Retinal pigment epithelial cell (primary cell): Measurements from ENCODE around the gene BZW2.
A peak's percentile ranks its signal among the peaks of the same experiment; 100 is the strongest.

ENCODE experiments used
- DNase-seq: peaks from one replicate; pipeline ENCODE4 v3.0.0-alpha.2; 2010; ENCODE audit warnings: low read depth
- H3K4me3 ChIP-seq: 2 replicates; pipeline ENCODE4 v1.5.1; 2011; ENCODE audit warnings: mild to moderate bottlenecking, low read length, control low read depth, moderate library complexity
- CTCF ChIP-seq: conservative IDR thresholded peaks from 2 replicates; pipeline ENCODE4 v1.5.1; 2011; ENCODE audit warnings: low read depth, low read length, control low read depth, inconsistent platforms

Gene BZW2

GRCh38 chr7:16660702-16661464 is 14.9 kb downstream of the BZW2 start:
- H3K4me3 ChIP-seq, result no peak overlapping the region
- TF ChIP-seq CTCF, result no peak
- no peak for DNase-seq

GRCh38 chr7:16661924-16662323 is 15.9 kb downstream of the BZW2 start:
- DNase-seq, result no peak
- H3K4me3 ChIP-seq, result no peak overlapping the region
- TF ChIP-seq CTCF, result no peak

DNA sequence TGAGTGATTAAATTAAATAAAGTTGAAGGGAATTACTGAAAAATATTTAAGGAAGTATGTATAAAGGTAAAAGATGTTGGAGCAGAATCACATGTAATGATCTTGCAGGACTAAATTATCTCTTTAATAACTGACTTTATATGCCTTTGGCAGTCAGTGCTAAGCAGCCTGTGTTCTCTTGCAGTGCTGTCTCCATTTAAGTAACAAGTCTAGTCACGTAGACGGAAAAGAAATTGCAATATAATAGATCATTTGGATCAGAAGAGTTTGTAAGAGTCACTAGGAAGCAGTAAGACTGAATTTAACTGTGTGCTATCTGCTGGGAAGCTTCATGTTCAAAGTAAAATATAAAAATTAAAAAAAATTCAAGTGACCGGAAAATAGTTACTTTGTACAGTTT is 21.4 kb downstream of the BZW2 start:
- TF ChIP-seq CTCF, result no peak
- DNase-seq, result no peak
- no peak overlapping the region for H3K4me3 ChIP-seq

DNA sequence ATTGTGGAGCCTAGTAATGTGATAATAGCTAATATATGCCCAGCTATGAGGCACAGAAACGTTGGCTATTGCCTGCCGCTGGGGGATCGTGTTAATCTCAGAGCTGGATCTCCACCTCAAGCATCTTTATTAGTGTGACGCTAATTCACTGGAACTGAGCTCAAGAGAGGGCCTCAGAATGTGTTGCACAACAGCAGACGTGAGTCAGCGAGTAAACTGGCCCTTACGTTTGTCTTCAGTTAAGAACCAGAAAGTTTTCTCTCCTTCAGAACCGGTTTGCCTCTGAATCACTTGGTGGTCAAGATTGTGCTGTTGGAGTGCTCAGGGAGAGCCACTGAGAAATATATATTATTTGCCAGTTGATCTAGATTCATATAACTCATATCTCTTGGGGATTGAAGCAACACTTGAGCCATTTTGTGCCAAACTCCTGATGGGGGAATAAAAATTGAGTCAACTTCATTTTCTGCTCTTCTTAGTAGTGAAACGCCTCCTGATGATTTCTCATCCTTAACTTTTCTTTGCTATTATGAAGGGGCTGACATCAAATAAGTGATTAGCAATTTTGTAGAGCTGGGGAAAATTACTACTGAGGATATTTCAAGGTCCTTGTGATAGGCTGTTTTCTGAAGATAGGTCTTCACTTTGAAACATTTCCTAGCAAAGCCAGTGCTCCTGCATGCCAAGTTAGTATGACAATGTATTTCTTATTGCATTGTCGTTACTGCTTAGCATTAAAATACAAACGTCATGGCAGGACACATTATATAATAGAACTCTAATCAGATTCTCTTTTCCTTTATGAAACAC is 22.3 kb downstream of the BZW2 start:
- TF ChIP-seq CTCF, result peak; percentile 36
- H3K4me3 ChIP-seq, result no peak overlapping the region
- peak; percentile 98 for DNase-seq

- no peak for TF ChIP-seq CTCF
- no peak for DNase-seq
- no peak overlapping the region for H3K4me3 ChIP-seq
Observed at GRCh38 chr7:16668978-16669377, 23.0 kb downstream of the BZW2 start.

- H3K4me3 ChIP-seq, result no peak overlapping the region
- peak; percentile 40 for DNase-seq
- TF ChIP-seq CTCF, result no peak
Observed at GRCh38 chr7:16669581-16669980, 23.6 kb downstream of the BZW2 start.
